SK-MEL-5 (cell line): ENCODE data around the gene FAM193A. TPM values are rescaled to one million over a fixed set of nuclear protein-coding genes. Genes with fewer than 3 reads are reported as not detected.
"Not testable (repeated sequence)": the region's sequence is repeated elsewhere in the genome, so short reads cannot be mapped to it uniquely, and the experiment has no call there.

Source experiments
- DNase-seq: peaks from one replicate; pipeline ENCODE4 v3.0.0-alpha.2; 2016; ENCODE audit warnings: low read depth, low spot score
- in situ Hi-C: cut with HindIII; loops from 2 replicates; pipeline ENCODE4 v1.10.0; 2016; ENCODE audit warnings: low sequenced_read_pairs, high pct_unique_total_duplicates, low pct_unique_long_range_greater_than_20kb
- total RNA-seq: library from RNA; depleted of rRNA; stranded (reverse); fragments of >200 nt; shearing (Covaris generic); gene quantifications from 2 replicates; pipeline ENCODE4 v1.2.3, GENCODE V29; 2014

The FAM193A gene
- total RNA-seq, 1 experiment from 2014 or later = 6.3 TPM

- in situ Hi-C loops = no loop called here
Observed at GRCh38 chr4:2592572-2592971, 56.1 kb downstream of the FAM193A start.

GRCh38 chr4:2593003-2593402 lies 56.6 kb downstream of the FAM193A start:
- in situ Hi-C loops = no loop called here
- no peak for DNase-seq

More at GRCh38 chr4:2592572-2592971, 56.1 kb downstream of the FAM193A start:
- no peak for DNase-seq

GRCh38 chr4:2595436-2595835 lies 59.0 kb downstream of the FAM193A start:
- in situ Hi-C loops = no loop called here
- DNase-seq = no peak

- in situ Hi-C loops = no loop called here
- no peak for DNase-seq
Observed at GRCh38 chr4:2595952-2596552, 59.6 kb downstream of the FAM193A start.

GRCh38 chr4:2596611-2597010 lies 60.2 kb downstream of the FAM193A start:
- DNase-seq = no peak
- in situ Hi-C loops = no loop called here

GRCh38 chr4:2598511-2599303 lies 62.3 kb downstream of the FAM193A start:
- in situ Hi-C loops = no loop called here

GRCh38 chr4:2599304-2599654 lies 62.8 kb downstream of the FAM193A start:
- in situ Hi-C loops = no loop called here
- DNase-seq = no peak

More at GRCh38 chr4:2598511-2599303, 62.3 kb downstream of the FAM193A start:
- DNase-seq = no peak

- in situ Hi-C loops = no loop called here
- no peak for DNase-seq
Observed at GRCh38 chr4:2600878-2601277, 64.4 kb downstream of the FAM193A start.

- no peak for DNase-seq
- in situ Hi-C loops = no loop called here
Observed at GRCh38 chr4:2604614-2605013, 68.2 kb downstream of the FAM193A start.

GRCh38 chr4:2606960-2607506 lies 70.6 kb downstream of the FAM193A start:
- no peak for DNase-seq
- in situ Hi-C loops = no loop called here

- in situ Hi-C loops = no loop called here
- DNase-seq = no peak
Observed at GRCh38 chr4:2607822-2608221, 71.4 kb downstream of the FAM193A start.

GRCh38 chr4:2608291-2608690 lies 71.8 kb downstream of the FAM193A start:
- in situ Hi-C loops = no loop called here
- no peak for DNase-seq

GRCh38 chr4:2615821-2616220 lies 79.4 kb downstream of the FAM193A start:
- in situ Hi-C loops = no loop called here
- no peak for DNase-seq

GRCh38 chr4:2617955-2618354 lies 81.5 kb downstream of the FAM193A start:
- in situ Hi-C loops = no loop called here
- no peak for DNase-seq

- DNase-seq, in situ Hi-C loops: not testable (repeated sequence)
Observed at GRCh38 chr4:2618729-2619128, 82.3 kb downstream of the FAM193A start.

- in situ Hi-C loops = no loop called here
- no peak for DNase-seq
Observed at GRCh38 chr4:2619459-2619858, 83.0 kb downstream of the FAM193A start.

- no peak for DNase-seq
- in situ Hi-C loops = no loop called here
Observed at GRCh38 chr4:2621419-2621818, 85.0 kb downstream of the FAM193A start.

GRCh38 chr4:2623442-2623841 lies 87.0 kb downstream of the FAM193A start:
- no peak for DNase-seq
- in situ Hi-C loops = no loop called here
